CD4-positive, alpha-beta T cell treated with Interferon gamma for 1 hour (primary cell): Measurements from ENCODE around the gene SETDB2.

ENCODE experiments used
- DNase-seq: peaks from one replicate; pipeline ENCODE4 v3.0.0-alpha.2; 2020

SETDB2 gene

DNA sequence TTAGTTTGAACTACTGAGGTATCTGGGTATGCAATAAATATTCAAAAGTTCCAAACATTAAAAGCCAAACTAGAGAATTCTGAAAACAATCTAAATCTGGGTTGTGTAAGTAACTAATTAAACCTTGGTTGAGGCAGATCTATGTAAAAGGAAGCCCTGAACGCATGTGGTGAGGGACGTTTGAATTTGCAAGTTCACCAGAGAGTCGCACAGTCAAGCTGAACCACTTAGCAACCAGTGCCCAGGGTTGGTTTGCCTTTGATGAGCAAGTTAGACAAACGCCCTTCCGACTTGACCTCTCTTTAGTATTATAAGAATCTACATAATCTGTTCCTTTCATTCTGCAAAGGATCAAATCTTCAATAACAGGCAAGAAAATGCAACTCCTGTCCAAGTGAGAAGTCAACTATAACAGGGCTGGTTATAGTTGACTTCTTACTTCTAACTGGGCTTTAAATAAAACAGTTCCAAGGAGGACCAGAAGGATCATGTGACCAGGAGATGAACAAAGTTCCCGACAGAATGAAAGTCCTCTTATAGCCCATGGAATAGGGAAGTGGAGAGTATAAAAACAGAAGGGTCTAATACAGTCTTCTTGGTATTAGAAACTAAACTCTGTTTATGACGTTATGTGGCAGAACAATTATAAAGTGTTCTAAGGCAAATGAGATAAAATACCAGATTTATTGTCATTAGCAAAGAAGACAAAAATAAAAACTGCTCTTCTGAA, 92.2 kb downstream of the SETDB2 start:
- no peak for DNase-seq

DNA sequence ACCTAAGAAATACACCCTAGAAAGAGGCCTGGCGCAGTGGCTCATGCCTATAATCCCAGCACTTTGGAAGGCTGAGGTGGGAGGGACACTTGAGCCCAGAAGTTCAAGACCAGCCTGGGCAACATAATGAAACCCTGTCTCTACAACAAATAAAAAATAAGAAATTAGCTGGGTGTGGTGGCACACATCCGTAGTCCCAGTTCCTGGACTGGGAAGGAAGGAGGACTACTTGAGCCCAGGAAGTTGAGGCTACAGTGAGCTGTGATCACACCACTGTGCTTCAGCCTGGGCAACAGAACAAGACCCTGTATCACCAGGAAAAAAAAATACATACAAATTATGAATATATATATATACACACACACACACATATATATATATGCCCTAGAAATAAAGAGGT, 94.3 kb downstream of the SETDB2 start:
- DNase-seq: no peak

DNA sequence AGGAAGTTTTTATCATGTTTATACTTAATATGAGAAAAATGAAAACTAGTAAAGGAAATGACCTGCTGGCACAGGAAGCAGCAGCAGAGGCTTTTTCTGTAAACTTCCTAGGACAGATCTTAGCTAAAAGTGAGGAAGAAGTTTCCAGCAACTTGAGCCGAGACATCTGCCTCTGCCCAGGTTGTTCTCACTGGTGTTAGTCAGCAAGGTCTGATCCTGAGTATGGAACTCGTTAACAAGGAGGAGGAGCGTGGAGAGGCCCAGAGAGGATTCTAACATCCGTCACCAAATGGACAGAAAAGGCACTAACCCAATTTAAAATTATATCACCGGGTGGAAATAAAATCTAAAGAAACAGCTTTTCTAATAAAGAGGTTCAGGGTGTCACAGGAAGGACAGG, 95.2 kb downstream of the SETDB2 start:
- no peak for DNase-seq

DNA sequence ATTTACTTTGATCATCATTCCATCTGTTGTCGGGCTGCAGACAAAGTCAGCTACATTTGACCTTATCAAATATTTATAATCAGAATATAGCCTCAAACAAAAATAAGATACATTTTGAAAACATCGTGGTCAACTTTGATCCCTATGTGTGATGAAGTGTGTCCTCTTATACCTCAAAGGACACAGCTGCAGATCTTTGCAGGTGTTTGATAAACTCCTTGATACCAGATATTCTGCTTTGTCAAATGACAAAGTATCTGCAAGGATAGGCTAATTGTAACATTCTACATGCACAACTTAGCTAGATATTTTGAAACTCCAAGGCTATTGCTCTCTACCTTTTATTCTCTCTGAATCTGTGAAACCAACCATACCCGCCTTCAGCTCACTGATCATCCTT, 95.7 kb downstream of the SETDB2 start:
- no peak for DNase-seq

DNA sequence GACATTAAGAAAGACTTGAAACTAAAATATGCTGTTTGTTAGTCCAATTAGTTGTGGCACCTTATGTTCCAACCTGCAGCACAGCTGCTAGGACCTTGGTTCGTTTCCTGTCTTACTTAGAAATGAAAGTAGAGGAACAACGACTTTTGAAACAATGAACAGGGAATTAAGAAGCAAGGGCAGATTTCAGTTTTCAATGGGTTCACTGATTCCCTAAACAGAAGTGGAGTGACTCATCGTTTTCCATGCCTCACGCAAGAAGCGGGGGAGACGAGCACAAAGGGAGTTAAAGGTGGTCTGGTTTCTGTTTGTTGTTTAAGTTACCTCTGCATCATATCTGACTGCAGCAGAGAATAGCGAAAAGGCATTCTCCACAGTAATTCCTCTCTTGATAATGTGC, 96.5 kb downstream of the SETDB2 start:
- DNase-seq: no peak

DNA sequence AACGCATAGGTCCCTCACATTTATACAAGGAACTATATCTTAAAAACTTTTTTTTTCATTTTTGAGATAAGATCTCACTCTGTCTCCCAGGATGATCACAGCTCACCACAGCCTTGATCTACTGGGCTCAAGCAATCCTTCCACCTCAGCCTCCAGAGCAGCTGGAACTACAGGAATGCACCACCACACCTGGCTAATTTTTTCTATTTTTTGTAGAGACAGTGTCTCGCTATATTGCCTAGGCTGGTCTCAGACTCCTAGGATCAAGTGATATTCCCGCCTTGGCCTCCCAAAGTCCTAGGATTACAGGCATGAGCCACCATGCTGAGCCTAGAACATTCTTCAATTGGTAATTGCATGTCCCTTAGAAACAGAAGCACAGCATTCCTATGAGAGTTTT, 99.6 kb downstream of the SETDB2 start:
- no peak for DNase-seq
